Mononuclear cell (primary cell): Measurements from ENCODE around the gene CPEB2. TPM values are rescaled to one million over a fixed set of nuclear protein-coding genes. Genes with fewer than 3 reads are reported as not detected.

Experiments used
- H3K27me3 ChIP-seq: 2 replicates; pipeline ENCODE4 v1.6.0; 2011; ENCODE audit warnings: low read length, control low read depth; ENCODE audit not compliant: insufficient read depth
- H3K4me1 ChIP-seq: 2 replicates; pipeline ENCODE4 v1.5.1; 2011; ENCODE audit warnings: mild to moderate bottlenecking, low read length, control low read depth; ENCODE audit not compliant: insufficient read depth
- H3K4me3 ChIP-seq: 2 replicates; pipeline ENCODE4 v1.5.1; 2011; ENCODE audit warnings: mild to moderate bottlenecking, low read length, moderate library complexity
- H3K9me3 ChIP-seq: 2 replicates; pipeline ENCODE4 v1.5.1; 2011; ENCODE audit warnings: low read depth, mild to moderate bottlenecking, control low read depth, low read length
- total RNA-seq: library from RNA; depleted of rRNA; stranded (reverse); fragments of >200 nt; gene quantifications from one replicate; pipeline ENCODE4 v1.2.3, GENCODE V29; 2012

Gene CPEB2
- total RNA-seq, 1 donor, result 20.6 TPM

GRCh38 chr4:15109600-15109999 is 107.3 kb downstream of the CPEB2 start:
- Histone ChIP-seq H3K4me3 (no peak overlapping the region), H3K4me1 (no peaks in the 10 kb centered on the region), H3K9me3 (no peaks in the 10 kb centered on the region), H3K27me3 (no peaks in the 10 kb centered on the region)

DNA sequence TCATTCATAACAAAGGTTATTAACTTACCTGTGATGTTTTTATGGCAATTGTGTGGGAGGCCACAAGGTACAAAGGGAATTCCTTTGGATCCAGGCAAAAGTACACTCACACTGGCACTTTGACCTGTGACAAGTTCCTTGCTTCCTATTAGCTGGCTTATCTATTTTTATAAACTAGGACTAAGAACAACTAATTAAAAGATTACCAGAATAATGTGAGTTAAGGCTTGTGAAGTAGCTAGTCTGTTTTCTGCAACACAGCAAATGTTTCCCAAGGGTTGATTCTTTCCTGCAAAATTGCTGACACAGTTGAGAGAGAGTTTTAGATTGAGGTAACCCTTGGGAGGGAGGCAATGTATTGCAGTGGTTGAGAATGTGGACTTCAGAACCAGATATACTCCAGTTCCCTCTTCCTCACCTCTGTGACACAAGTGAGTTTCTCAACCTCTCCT is 107.9 kb downstream of the CPEB2 start:
- no peaks in the 10 kb centered on the region for H3K27me3 ChIP-seq
- no peaks in the 10 kb centered on the region for H3K4me1 ChIP-seq
- H3K9me3 ChIP-seq, result no peaks in the 10 kb centered on the region

DNA sequence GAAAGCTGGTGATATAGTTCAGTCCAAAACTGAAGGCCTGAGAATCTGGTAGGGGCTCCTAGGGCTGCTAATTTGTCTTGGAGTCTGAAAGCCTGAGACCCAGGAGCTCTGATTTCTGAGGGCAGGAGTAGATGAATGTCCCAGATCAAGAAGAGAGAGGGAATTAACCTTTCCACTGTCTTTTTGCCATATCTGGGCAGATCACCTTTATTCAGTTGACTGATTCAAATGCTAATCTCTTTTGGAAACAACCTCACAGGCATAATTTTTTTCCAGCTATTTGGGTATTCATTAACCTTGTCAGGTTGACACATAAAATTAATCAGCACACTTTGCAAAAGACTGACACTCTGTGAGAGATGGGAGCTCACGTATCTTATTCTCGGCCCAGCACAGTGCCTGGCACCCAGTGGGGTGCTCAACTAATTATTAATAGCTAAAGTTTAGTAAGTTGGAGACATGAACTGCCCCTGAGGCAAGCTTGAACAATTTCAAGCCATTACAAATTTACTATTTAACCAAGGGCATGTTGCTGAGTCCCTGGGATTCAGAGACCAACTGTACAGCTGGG is 114.3 kb downstream of the CPEB2 start:
- no peaks in the 10 kb centered on the region for H3K4me1 ChIP-seq
- H3K9me3 ChIP-seq, result no peaks in the 10 kb centered on the region
- no peak overlapping the region for H3K4me3 ChIP-seq
- H3K27me3 ChIP-seq, result no peaks in the 10 kb centered on the region

More for the DNA sequence above, 107.9 kb downstream of the CPEB2 start:
- no peak overlapping the region for H3K4me3 ChIP-seq

GRCh38 chr4:15117270-15117946 is 115.1 kb downstream of the CPEB2 start:
- Histone ChIP-seq H3K4me3 (no peak overlapping the region), H3K27me3 (no peaks in the 10 kb centered on the region), H3K4me1 (no peaks in the 10 kb centered on the region), H3K9me3 (no peaks in the 10 kb centered on the region)

GRCh38 chr4:15118292-15118691 is 116.0 kb downstream of the CPEB2 start:
- Histone ChIP-seq H3K4me1 (no peaks in the 10 kb centered on the region), H3K27me3 (no peaks in the 10 kb centered on the region), H3K4me3 (no peak overlapping the region), H3K9me3 (no peaks in the 10 kb centered on the region)
